NOMO-1 treated with DMSO at 0.1 percent for 48 hours (cell line): ENCODE measurements around the gene MRPL16.
A peak's percentile ranks its signal among the peaks of the same experiment; 100 is the strongest.
"Not testable (repeated sequence)": the region's sequence is repeated elsewhere in the genome, so short reads cannot be mapped to it uniquely, and the experiment has no call there.

ENCODE experiments used
- DNase-seq: peaks from one replicate; lab custom pipeline; 2025; ENCODE audit not compliant: unreplicated experiment; lab: John Stamatoyannopoulos, UW

MRPL16 gene

DNA sequence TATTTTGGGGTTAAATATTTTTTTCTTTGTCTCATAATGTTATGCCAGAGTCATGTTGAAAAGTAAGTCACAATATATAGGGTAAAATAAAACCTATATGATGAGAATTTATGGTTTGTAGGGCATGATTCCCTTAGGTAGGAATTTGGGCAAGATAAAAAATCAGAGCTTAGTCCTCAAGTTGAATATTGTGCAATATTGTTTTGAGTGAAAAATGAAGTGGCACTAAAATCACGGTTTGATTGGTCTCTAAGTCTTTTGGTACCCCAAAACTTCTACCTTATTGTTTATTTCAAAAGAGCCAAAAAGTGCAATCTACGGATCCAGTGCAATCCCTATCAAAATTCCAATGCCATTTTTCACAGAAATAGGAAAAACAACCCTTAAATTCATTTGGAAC is 1.6 kb upstream of the MRPL16 start:
- DNase-seq: no peak

DNA sequence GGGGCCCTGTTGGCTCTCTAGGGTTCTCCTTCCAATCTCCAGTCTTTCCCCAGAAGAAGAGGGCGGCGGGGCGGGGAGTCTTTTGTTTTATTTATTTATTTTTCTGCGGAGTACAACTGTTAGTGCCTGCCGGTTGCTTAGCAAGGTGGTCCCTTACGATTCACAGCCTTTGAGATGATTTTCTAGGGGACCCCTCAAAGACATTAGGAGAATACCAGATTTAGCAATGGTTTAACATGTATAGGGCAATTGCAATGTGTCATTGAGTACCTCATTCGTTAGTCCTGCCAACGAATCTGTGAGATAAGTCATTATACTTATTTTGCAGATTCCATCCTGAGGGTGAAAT is 307 bp upstream of the MRPL16 start:
- DNase-seq: no peak

DNA sequence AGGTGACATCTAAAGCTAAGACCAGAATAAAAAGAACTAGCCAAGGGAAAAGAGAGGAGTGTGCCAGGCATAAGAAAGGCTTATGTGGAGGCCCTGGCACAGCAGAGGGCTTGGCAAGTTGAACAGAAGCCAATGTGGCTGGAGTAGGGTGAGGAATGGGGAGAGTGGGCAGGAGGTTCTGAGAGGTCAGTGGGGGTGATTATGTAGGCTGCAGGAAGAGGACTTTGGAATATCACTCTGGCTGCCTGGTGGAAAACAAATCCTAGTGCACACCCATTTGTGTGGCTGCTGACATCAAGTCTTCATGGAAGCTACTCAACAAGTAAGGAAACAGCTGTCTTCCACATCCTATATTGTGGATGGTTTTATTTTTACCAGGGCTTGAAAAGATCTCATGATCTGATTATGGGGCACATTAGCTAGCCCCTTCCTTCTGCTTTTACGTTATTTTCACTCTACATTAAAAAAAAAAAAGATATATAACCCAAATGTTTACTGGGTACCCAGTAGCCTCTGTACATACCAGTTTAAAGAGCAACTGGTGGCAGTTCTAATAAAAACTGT is 3.4 kb downstream of the MRPL16 start:
- no peak for DNase-seq

DNA sequence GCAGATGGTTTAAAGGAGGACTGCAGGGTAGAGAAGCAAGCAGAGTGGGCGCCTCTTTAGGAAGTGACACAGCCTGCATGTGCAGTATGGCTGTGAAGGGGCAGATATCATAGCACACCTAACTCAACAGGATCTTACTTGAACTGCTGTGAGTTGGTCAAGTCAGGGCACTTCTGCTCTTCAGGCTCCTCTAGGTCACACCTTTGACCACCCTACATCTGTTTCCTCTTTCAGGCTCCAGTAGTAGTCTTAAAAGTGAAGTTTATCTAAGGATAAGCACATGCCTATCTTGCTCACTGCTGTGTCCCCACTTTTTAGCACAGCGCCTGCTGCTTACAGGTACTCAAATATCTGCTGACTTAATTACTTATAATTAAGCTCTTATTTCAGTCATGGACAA is 6.5 kb downstream of the MRPL16 start:
- no peak for DNase-seq

DNA sequence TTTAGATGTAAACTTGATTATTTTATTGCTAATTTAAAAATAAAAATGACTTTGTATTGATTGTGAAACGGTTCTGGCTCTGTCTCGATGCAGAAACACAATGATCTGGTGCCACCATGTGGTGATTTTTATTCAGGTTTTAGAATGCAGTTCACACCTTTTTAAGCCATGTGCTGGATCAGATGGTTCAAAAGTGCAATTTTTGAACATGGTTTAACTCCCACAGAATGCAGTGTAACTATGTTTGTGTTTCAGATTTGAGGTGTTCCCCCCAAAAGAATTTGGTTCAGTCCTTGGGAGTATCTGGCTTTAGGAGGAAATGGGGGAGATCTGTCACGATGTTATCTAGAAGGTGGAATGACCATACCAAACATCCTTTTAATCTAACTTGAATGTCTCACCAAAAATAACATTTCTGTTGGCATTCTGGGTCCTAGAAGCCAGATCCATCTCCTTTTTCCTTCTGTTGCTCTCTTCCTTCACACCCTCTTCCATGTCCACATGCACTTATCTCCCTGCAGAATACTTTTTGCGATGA is 7.9 kb downstream of the MRPL16 start:
- DNase-seq: peak; percentile 58

DNA sequence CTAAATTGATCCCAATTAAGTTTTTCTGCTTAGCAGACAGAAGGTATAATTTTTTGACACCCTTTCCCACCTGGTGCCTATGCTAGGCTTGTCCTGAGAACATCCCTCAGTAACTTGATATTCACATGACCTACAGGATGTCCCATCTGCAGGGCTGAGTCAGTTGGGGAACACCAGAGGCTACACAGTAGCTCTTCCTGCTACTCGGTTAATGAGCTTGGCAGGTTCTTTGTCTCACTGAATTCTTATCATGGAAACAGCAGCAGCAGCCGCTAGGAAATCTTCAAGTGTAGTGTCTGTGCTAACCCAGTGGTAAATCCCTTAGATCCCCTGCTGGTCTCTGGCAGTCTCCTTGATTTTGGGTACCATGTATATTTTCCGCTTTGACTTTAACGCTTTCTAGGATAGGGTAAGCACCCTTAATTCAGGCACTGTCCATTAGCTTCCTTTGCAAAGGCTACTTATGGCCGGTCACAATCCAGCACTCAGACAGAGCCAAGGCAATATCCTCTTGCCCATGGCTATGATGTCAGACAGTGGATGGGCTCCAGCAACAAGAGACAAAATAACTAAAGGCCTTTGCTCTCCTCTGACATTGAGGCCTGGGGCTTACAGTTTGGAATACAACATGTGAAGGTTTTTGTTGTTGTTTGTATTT is 8.5 kb downstream of the MRPL16 start:
- DNase-seq: no peak

DNA sequence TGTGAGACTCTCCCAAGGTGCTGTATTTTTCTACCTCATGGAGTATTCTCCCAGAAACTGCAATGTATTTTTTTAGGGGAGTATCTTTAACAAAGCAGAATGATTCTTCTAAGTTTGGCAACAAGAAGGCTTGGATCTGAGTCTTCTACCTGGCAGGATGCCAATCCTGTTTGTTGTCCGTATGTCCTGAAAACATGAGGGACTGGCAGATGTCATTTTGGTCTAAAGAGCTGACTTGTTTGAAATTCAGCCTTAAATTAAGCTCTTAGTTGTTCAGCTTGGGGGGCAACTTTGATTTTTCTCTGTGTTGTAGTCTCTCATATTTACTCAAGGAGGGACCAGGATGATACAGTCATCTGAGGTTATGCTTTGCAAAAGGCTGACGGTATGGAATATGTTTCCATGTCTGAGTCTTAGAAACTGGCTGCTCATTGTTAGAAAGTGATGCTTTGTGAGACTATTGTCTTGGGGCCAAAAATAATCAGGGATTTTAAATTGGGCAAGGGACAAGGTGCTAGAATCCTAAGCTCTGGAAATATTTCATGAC is 9.3 kb downstream of the MRPL16 start:
- DNase-seq: no peak

DNA sequence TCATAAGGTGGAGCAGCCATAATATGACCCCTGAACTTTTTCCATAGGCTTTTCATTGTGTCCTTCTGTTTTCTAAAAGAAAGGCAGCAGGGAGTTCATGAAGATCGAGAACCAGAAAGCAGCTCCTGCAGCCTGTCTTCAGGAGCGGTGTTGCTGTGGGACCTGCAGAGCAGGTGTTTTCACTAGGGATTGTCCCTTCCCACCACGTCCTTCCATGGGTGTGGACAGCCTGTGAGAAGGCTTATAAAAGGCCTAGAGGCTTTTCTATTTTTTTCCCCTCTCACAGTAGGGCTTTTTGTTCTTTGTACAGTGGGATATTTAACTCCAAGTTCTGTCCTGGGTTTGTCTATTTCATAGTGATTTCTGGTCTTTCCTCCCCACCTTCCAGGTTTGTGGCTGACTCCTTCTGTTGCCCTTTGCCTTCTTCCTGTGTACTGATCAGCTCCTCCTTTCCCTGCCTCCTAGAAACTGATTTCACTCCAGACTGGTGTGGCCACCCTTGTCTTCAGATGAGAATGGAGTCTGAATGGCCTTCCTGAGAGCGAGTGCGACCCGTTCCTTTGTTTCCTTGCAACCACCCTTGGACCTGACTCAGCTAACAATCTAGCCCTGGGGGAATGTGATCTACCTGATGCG is 10.1 kb downstream of the MRPL16 start:
- no peak for DNase-seq

DNA sequence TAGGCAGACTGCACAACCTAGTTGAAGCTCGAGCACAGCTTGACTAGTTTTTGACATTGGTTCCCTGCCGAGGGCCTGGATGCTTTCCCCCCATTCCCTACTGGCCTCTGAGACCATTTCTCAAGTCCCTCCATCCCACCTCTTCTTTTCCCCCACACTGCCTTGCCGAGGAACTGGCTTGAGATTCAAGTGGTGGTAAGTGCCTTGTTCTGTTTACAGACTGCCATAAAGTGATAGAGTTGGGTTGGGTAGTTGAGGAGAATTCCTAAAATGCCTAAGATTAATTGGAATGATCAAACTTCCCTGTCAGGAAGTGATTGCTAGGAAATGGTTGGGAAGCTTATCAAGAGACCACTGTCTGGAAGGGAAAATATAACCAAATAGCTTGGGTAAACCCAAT is 16.2 kb downstream of the MRPL16 start:
- no peak for DNase-seq

DNA sequence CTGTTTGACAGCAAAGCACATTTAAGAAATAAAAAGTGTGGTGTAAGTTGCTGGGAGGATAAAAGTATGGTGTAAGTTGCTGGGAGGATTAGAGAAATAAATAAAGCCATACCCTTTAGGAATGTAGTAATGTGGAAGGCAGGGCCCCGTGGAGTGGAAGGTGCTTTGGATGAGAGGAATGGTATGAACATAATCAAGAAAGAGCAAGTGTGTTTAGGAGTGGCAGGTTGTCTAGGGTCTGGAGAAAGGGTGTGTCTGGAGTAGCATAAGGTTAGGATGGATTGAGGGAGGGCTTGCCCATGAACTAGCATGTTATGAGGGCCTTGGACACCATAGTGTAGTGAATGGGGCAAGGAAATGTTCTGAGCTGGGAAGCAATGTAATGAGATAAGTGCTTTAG is 18.1 kb downstream of the MRPL16 start:
- no peak for DNase-seq

DNA sequence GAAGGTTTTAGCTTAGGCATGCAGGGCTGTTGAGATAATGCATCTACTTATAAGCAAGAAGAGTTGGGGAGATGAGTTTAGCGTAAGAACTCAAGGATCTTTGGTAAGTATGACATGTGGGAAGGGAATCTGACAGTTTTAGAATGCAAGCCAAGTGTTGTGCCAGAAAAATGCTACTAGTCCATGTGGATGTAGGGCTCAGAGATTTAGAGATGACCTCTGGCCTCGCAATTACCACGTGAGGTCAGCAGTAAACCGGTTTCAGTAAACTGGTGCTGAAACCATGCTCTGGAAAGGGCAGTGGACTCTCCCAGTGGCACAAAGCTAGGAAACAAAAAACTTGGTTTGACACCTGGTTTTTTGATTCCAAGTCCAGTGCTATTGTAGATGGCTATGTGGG is 18.9 kb downstream of the MRPL16 start:
- DNase-seq: no peak

DNA sequence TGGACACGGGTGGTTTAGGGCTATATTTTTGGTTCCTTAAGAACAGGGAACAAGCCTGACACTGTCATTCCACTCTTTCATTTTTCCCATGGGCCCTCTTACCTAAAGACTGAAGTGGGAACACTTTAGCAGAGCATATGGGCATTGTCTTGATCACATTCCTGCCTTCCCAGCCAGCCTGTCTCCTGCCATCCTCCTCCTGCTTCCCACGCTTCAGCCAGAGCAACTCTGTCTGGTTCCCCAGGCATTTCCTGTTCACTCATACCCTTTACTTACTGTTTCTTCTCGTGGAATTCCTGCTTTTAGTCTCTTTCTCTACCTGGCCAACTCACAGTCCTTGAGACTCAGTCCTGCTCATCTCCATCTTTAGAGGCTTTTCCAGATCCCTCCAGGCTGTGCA is 22.8 kb downstream of the MRPL16 start:
- no peak for DNase-seq

DNA sequence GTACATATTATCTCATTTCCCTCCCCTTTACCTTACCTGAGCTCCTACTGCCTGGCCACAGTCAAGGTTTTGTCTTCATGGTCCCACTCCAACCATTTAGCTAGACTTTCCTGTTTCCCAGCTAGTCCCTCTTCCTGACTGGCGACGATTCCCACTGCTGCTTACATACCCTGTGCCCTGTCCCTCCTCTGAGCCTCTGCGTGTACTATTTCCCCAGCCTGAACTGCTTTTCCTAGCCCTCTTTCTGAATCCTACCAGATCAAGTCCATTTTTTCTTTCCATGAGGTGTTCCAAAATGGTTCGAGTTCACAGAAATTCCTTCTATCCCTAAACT is 23.4 kb downstream of the MRPL16 start:
- DNase-seq: no peak

DNA sequence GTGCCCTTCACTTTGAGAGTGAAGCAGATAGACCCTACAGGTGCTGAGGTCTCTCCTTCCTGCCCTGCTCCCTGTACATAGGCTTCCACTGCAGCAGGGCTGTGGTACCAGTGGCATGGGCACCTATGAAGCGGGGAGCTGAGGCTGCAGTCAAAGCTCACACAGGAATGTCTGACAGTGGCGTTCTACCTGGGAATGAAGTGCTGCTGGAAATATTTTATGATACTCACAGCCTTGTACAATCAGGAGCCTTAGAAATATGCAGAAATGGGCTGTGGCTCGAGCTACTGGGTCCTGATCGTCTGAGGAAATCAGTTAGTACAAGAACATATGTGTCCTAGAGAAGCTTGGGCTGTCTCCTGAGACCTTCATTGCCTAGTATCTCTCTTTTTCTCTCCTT is 24.8 kb downstream of the MRPL16 start:
- DNase-seq: no peak

DNA sequence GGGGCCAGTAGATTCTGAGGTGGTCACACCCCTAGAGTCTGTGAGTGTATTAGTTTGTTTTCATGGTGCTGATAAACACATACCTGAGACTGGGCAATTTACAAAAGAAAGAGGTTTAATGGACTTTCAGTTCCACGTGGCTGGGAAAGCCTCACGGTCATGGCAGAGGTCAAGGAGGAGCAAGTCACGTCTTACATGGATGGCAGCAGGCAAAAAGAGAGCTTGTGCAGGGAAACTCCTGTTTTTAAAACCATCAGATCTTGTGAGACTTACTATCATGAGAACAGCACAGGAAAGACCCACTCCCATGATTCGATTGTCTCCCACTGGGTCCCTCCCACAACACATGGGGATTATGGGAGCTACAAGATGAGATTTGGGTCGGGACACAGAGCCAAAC is 26.1 kb downstream of the MRPL16 start:
- not testable (repeated sequence) for DNase-seq

DNA sequence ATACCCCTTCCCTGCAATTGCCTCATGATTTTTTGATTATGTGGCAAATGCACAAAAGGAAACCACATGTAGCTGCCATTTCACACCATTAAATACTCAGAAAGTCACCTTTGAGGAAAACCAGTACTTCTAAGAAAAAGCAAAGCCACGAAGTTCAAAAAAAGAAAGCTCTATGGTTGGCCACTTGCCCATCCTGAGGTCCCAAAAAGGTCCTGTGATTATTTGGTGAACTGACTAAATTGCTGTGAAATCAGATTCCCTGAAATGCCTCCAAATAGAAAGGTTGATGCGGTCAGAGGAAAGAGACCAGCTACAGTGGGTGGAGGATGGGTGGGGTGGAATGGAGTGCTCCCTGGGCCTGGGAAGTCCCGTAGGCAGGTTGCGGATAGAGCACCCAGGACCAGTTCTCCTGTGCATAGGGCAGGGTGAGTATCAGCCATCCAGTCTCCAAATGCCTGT is 26.9 kb downstream of the MRPL16 start:
- no peak for DNase-seq

DNA sequence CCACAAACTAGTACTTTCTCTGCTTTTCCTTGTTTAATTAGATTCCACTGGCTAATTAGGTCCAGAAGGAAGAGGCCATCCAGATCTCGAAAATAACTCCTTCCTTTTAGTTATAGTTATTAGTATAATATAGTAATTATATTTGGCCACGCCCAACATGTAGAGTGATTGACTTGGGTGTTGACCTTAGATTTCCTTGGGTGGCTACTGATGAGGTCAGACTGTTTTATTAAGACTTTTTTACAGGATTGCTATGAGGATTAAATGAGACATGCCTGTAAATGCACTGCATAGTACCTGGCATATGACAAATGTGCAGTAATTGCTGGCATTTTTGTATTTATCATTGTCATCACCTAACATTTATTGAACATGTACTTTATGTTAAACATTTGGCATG is 28.5 kb downstream of the MRPL16 start:
- DNase-seq: no peak

DNA sequence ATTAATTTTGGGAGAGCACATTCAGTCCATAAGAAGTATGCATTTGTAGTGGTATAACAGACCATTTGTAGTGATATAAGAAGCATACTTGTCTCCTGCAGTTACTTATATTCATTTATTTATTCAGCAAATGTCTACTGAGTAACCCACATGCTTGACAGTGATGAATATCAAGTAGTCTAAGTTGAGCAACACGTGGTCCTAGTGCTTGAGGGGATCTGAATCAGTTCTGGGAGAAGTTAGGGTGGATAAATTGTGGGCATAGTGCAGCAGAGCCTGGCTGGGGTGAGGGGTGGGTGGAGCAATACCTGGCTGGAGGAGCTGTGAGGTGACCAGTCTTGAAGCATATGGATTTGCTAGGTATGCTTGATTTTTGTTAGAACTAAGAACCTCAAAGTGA is 31.1 kb downstream of the MRPL16 start:
- no peak for DNase-seq

DNA sequence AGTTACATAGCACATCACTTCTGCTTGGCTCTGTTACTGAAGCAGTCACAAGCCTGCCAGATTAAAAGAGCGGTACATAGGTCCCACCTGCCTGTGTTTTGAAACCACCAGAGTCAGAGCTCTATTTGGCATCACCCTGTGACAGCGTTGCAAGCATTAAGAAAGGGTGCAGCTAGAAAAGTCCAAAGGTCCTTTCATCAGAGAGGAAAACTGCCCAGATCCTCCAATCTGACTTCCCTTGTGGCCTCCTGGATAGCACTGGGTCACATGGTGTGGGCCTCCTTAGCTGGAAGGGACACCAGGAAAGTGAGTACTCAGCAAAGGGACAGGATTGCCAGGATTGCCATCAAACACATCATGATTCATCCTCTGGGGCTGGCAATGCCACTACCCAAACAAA is 32.5 kb downstream of the MRPL16 start:
- no peak for DNase-seq

DNA sequence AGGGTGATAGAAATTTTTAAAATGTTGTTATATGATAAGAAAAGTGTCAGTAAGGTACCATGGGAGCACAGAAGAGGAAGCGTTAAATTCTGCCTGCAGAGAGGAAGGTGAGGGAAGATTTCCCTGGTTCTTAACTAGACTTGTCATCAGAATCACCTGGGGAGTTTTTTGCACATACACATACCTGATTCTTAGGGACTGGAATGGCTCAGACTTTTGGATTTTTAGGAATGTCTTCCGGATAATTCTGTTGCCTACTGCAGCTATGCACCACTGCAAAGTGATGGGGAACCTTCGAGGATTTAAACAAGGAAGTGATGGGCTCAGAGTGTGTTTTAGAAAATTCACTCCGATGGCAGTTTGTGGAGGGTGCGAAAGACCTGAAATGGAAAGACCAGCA is 33.5 kb downstream of the MRPL16 start:
- DNase-seq: no peak

DNA sequence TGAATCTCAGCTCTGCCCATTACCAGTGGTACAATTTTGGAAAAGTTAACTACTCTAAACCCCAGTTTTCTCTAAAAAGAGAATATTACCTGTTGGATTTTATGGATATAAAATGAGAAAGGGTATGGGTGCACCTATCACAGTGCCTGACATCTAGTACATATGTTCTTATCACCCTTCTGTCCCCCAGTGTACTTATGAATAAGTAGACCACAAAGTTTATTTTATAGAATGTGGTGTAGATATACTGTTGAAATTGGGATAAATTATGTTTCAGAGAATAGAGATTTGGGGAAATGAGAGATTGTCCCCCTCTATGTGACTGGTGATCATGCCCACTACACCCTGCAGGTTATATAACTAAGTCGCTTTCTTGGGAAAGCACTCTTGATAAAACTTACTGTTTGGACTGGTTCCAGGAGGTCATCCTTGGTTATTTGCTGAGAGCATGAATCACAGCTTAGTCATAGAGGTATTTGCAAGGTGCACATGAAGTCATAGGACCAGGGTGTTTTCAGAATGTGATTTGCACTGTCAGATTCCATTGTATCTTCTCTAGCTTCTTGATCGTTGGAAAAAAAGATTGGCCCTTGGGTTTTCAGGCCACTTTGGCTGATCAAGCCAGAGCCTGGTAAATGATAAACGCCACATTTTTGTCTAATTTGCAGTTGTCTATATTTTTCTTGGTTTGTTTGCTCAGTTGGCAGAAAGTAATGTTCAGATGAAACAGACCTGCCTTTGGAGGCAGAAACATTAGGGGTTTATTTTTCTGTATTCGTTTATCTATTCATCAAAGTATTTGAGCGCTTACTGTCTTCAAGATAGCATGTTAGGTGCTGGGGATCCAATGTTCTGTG is 34.1 kb downstream of the MRPL16 start:
- DNase-seq: no peak

DNA sequence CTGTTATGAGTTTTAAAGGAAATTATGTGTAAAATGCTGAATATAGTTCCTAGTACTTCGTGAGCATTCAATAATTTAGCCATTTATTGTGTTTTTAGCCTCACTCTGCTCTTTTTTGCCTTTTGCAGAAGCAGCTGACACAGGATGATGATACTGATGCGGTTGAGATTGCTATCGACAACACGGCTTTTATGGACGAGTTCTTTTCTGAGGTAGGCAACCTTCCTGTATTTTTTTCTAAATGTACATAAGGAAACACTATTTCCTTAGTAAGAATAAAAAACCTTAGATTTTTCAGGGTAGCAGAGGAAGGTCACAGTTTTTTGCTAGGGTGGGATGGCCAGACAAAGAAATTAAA is 37.5 kb downstream of the MRPL16 start:
- no peak for DNase-seq
